ENCODE data around the gene TMEM131. TPM values are rescaled to one million over a fixed set of nuclear protein-coding genes. Genes with fewer than 3 reads are reported as not detected.
A peak's percentile ranks its signal among the peaks of the same experiment; 100 is the strongest.
"Not testable (repeated sequence)": the region's sequence is repeated elsewhere in the genome, so short reads cannot be mapped to it uniquely, and the experiment has no call there.

The TMEM131 gene
- total RNA-seq, 2 experiments from 2014 or later: 39.7 to 40.6 TPM

GRCh38 chr2:97845133-97845532, 150.6 kb downstream of the TMEM131 start:
- no peaks in the 10 kb centered on the region for H3K9me3 Mint-ChIP-seq
- H3K4me3 Mint-ChIP-seq: no peak overlapping the region
- no peaks in the 10 kb centered on the region for H3K27me3 Mint-ChIP-seq
- DNase-seq: no peak
- H3K27ac Mint-ChIP-seq: no peak overlapping the region
- peaks cover 10% of the 10 kb centered on the region for H3K4me1 Mint-ChIP-seq
- ChIA-PET CTCF (no interaction called here), POLR2A (no interaction called here)
- peaks cover 18% of the 10 kb centered on the region for H3K36me3 Mint-ChIP-seq (ENCODE audit: low read depth)

DNA sequence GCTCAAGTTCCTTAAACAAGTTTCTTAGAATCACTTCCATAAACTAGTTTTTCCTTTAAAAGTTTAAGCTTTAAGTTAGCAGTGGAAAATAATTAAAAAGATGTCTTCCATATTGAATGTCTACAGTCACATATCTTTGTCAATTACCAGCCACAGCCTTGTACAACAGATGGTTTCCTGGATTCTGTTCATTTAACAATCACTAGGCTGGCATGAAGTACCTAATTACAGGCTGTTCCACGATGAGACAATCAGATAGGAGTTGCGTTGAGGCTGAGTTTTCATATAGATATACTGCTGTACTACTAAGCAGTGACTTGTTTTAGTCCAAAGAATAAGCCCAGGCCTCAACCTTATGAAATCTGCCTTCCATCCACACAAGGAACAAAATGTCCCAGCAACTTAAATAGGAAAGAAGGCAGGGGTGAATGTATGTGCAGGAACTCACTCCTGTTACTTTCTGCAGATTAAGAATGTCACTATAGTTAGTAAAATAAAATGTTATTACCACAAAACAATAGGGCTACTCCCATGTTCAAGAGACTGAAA, 151.4 kb downstream of the TMEM131 start:
- Mint-ChIP-seq H3K27me3 (no peaks in the 10 kb centered on the region), H3K9me3 (no peaks in the 10 kb centered on the region), H3K4me1 (peaks cover 5% of the 10 kb centered on the region), H3K36me3 (ENCODE audit: low read depth) (peaks cover 20% of the 10 kb centered on the region), H3K4me3 (no peak overlapping the region), H3K27ac (no peak overlapping the region)
- CTCF ChIA-PET: no interaction called here
- POLR2A ChIA-PET: no interaction called here
- DNase-seq: no peak

DNA sequence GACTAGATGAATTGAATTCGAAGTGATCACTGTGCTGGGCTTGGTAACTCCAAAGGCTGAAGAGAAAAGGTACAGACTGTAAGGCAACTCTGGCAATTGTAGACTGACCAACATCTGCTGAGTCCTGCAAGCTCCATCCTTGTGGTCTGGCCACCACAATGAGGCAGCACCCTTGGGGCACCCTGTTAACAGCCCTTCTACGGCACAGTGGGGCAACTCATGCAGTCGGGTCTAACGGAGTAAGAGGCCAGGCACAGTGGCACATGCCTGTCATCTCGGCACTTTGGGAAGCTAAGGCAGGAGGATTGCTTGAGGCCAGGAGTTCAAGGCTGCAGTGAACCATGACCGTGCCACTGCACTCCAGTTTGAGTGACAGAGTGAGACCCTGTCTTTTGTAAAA, 155.6 kb downstream of the TMEM131 start:
- Mint-ChIP-seq H3K4me1 (peaks cover 3% of the 10 kb centered on the region), H3K4me3 (no peak overlapping the region), H3K36me3 (ENCODE audit: low read depth) (peaks cover 31% of the 10 kb centered on the region), H3K9me3 (no peaks in the 10 kb centered on the region), H3K27ac (no peak overlapping the region), H3K27me3 (no peaks in the 10 kb centered on the region)
- DNase-seq: no peak
- ChIA-PET CTCF (interaction anchor here (0.7 kb wide), 1 partner anchor 9 kb away, joined by 3 read pairs; no protein-coding TSS in a partner anchor), POLR2A (no interaction called here)

DNA sequence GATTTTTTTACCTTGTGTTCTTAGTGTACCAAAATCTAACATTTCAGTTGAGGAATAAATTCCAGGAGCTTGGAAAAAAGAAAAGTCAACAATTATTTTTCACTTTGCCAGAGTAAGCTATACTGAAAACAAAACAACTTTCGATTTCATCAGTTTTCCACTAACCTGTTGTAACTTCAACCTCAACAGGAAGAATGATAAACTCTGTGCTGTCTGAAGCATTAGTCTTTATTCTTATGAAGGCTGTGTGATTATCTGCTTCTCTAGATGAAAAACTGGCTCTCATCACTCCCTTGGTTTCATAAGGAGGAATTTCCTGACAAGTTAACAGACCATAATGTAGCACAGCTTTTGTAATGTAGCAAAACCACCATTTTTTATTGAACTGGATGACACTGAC, 161.1 kb downstream of the TMEM131 start:
- H3K27me3 Mint-ChIP-seq: no peaks in the 10 kb centered on the region
- ChIA-PET POLR2A (interaction anchor here (0.6 to 0.7 kb wide), 2 partner anchors 14 to 1197 kb away, joined by 4 to 6 read pairs; no protein-coding TSS in a partner anchor), CTCF (interaction anchor here (0.6 kb wide), 1 partner anchor 199 kb away, joined by 3 read pairs; no protein-coding TSS in a partner anchor)
- peaks cover 14% of the 10 kb centered on the region for H3K4me1 Mint-ChIP-seq
- no peak overlapping the region for H3K27ac Mint-ChIP-seq
- peaks cover 29% of the 10 kb centered on the region for H3K36me3 Mint-ChIP-seq (ENCODE audit: low read depth)
- no peak overlapping the region for H3K4me3 Mint-ChIP-seq
- H3K9me3 Mint-ChIP-seq: no peaks in the 10 kb centered on the region
- no peak for DNase-seq

- peaks cover 38% of the 10 kb centered on the region for H3K36me3 Mint-ChIP-seq (ENCODE audit: low read depth)
- no peak for DNase-seq
- H3K9me3 Mint-ChIP-seq: peaks cover 5% of the 10 kb centered on the region
- H3K27ac Mint-ChIP-seq: no peak overlapping the region
- no peaks in the 10 kb centered on the region for H3K27me3 Mint-ChIP-seq
- peaks cover 21% of the 10 kb centered on the region for H3K4me1 Mint-ChIP-seq
- H3K4me3 Mint-ChIP-seq: no peak overlapping the region
- POLR2A ChIA-PET: no interaction called here
- CTCF ChIA-PET: interaction anchor here (0.9 to 1.6 kb wide), 4 partner anchors 10 to 107 kb away, joined by 3 to 4 read pairs (median 3); no protein-coding TSS in a partner anchor
Measured at GRCh38 chr2:97831121-97831520, 164.6 kb downstream of the TMEM131 start.

DNA sequence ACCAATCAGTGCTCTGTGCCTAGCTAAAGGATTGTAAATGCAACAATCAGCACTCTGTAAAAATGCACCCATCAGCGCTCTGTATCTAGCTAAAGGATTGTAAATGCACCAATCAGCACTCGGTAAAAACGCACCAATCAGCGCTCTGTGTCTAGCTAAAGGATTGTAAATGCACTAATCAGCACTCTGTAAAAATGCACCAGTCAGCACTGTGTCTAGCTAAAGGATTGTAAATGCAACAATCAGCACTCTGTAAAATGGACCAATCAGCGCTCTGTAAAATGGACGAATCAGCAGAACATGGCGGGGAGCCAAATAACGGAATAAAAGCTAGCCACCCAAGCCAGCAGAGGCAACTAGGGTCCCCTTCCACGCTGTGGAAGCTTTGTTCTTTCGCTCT, 166.5 kb downstream of the TMEM131 start:
- peaks cover 32% of the 10 kb centered on the region for H3K36me3 Mint-ChIP-seq (ENCODE audit: low read depth)
- CTCF ChIA-PET: interaction anchor here (0.6 to 1.2 kb wide), 2 partner anchors 238 to 711 kb away, joined by 3 read pairs; no protein-coding TSS in a partner anchor
- H3K4me3 Mint-ChIP-seq, H3K27me3 Mint-ChIP-seq, POLR2A ChIA-PET, H3K27ac Mint-ChIP-seq, DNase-seq, H3K9me3 Mint-ChIP-seq: not testable (repeated sequence)
- H3K4me1 Mint-ChIP-seq: peaks cover 10% of the 10 kb centered on the region

DNA sequence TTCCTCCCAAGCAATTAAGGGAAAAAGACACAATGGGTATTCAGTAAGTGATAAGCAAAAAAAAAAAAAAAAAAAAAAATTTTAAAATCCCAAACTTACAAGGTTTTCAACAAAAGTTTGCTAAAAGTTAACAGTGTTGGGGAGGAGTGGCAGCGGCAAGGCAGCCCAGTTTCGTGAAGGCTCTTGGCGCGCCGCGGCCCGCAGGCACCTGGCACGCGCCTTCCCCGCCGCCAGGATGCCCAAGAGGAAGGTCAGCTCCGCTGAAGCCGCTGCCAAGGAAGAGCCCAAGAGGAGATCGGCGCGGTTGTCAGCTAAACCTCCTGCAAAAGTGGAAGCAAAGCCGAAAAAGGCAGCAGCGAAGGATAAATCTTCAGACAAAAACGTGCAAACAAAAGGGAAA, 168.7 kb downstream of the TMEM131 start:
- CTCF ChIA-PET, H3K4me3 Mint-ChIP-seq, POLR2A ChIA-PET, H3K27me3 Mint-ChIP-seq, H3K27ac Mint-ChIP-seq, H3K9me3 Mint-ChIP-seq, H3K4me1 Mint-ChIP-seq, DNase-seq: not testable (repeated sequence)
- H3K36me3 Mint-ChIP-seq (ENCODE audit: low read depth): peaks cover 28% of the 10 kb centered on the region

DNA sequence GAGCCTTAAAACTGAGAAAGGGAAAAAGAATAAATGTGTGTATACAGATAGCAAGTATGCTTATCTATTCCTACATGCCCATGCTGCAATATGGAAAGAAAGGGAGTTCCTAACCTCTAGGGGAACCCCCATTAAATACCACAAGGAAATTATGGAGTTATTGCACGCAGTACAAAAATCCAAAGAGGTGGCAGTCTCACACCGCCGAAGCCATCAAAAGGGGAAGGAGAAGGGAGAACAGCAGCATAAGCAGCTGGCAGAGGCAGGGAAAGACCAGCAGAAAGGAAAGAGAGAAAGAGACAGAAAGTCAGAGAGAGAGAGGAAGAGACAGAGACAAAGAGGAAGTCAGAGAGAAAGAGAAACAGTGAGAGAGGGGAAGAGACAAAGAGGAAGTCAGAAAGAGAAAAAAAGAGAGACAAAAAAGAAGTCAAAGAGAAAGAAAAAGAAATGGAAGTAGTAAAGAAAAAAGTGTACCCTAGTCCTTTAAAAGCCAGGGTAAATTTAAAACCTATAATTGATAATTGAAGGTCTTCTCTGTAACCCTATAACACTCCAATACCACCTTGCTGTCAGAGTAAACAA, 169.4 kb downstream of the TMEM131 start:
- POLR2A ChIA-PET, H3K27me3 Mint-ChIP-seq, H3K4me1 Mint-ChIP-seq, H3K4me3 Mint-ChIP-seq, H3K9me3 Mint-ChIP-seq, CTCF ChIA-PET, DNase-seq: not testable (repeated sequence)
- peak overlapping the region; percentile 4 for H3K27ac Mint-ChIP-seq
- H3K36me3 Mint-ChIP-seq (ENCODE audit: low read depth): peaks cover 31% of the 10 kb centered on the region

DNA sequence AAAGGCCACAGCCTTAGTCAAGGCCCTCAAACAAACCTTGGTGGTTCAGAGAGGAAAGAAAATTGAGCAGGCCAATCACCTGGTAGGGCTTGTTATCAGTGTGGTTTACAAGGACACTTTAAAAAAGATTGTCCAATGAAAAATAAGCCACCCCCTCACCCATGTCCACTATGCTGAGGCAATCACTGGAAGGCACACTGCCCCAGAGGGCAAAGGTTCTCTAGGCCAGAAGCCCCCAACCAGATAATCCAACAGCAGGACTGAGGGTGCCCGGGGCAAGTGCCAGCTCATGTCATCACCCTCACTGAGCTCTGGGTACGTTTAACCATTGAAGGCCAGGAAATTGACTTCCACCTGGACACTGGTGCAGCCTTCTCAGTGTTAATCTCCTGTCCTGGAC, 171.7 kb downstream of the TMEM131 start:
- H3K4me1 Mint-ChIP-seq, H3K9me3 Mint-ChIP-seq, H3K27ac Mint-ChIP-seq, CTCF ChIA-PET, H3K27me3 Mint-ChIP-seq, H3K4me3 Mint-ChIP-seq, DNase-seq, POLR2A ChIA-PET: not testable (repeated sequence)
- H3K36me3 Mint-ChIP-seq (ENCODE audit: low read depth): peaks cover 19% of the 10 kb centered on the region

DNA sequence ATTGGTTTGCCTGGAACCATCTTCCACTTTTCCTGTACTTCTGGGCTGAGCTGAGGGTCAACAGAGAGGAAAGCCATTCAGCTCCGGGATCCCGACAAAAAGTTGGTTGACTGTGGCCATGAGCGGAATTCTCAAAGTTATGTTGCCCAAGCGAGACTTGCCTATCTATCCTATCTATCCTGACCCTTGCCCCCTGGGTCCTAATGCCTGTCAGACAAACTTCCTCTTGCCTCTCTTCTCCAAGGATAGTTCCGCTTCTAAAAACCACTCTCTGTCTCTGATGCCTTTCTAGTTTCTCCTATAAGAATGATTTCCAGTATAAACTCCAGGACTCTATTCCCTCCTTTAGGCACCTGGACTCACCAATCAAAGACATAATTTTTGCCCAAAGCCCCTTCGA, 173.9 kb downstream of the TMEM131 start:
- H3K4me1 Mint-ChIP-seq, DNase-seq, POLR2A ChIA-PET, H3K9me3 Mint-ChIP-seq, H3K4me3 Mint-ChIP-seq, H3K27ac Mint-ChIP-seq, H3K27me3 Mint-ChIP-seq: not testable (repeated sequence)
- CTCF ChIA-PET: interaction anchor here (1.2 kb wide), 1 partner anchor 14 kb away, joined by 3 read pairs; no protein-coding TSS in a partner anchor
- H3K36me3 Mint-ChIP-seq (ENCODE audit: low read depth): peaks cover 12% of the 10 kb centered on the region

- DNase-seq: no peak
- ChIA-PET CTCF (interaction anchor here (2.0 kb wide), 1 partner anchor 9 kb away, joined by 4 read pairs; no protein-coding TSS in a partner anchor), POLR2A (no interaction called here)
- H3K36me3 Mint-ChIP-seq (ENCODE audit: low read depth): peaks cover 6% of the 10 kb centered on the region
- no peak overlapping the region for H3K27ac Mint-ChIP-seq
- H3K9me3 Mint-ChIP-seq: no peaks in the 10 kb centered on the region
- no peaks in the 10 kb centered on the region for H3K4me1 Mint-ChIP-seq
- no peaks in the 10 kb centered on the region for H3K27me3 Mint-ChIP-seq
- H3K4me3 Mint-ChIP-seq: no peak overlapping the region
Measured at GRCh38 chr2:97819754-97820153, 176.0 kb downstream of the TMEM131 start.

GRCh38 chr2:97816411-97816810, 179.3 kb downstream of the TMEM131 start:
- DNase-seq: no peak
- no peak overlapping the region for H3K27ac Mint-ChIP-seq
- ChIA-PET POLR2A (no interaction called here), CTCF (interaction anchor here (1.0 to 1.9 kb wide), 2 partner anchors 10 to 569 kb away, joined by 3 to 7 read pairs; no protein-coding TSS in a partner anchor)
- no peaks in the 10 kb centered on the region for H3K27me3 Mint-ChIP-seq
- H3K4me1 Mint-ChIP-seq: no peaks in the 10 kb centered on the region
- no peak overlapping the region for H3K4me3 Mint-ChIP-seq
- H3K36me3 Mint-ChIP-seq (ENCODE audit: low read depth): peaks cover 9% of the 10 kb centered on the region
- H3K9me3 Mint-ChIP-seq: no peaks in the 10 kb centered on the region

GRCh38 chr2:97812931-97813330, 182.8 kb downstream of the TMEM131 start:
- no peaks in the 10 kb centered on the region for H3K9me3 Mint-ChIP-seq
- peaks cover 11% of the 10 kb centered on the region for H3K36me3 Mint-ChIP-seq (ENCODE audit: low read depth)
- no peak overlapping the region for H3K4me3 Mint-ChIP-seq
- H3K4me1 Mint-ChIP-seq: no peaks in the 10 kb centered on the region
- DNase-seq: no peak
- no peaks in the 10 kb centered on the region for H3K27me3 Mint-ChIP-seq
- no peak overlapping the region for H3K27ac Mint-ChIP-seq
- ChIA-PET POLR2A (no interaction called here), CTCF (interaction anchor here (1.2 kb wide), 1 partner anchor 26 kb away, joined by 3 read pairs; no protein-coding TSS in a partner anchor)

- Mint-ChIP-seq H3K9me3 (no peaks in the 10 kb centered on the region), H3K27ac (no peak overlapping the region), H3K36me3 (ENCODE audit: low read depth) (peaks cover 11% of the 10 kb centered on the region), H3K27me3 (no peaks in the 10 kb centered on the region), H3K4me3 (no peak overlapping the region), H3K4me1 (no peaks in the 10 kb centered on the region)
- ChIA-PET CTCF (no interaction called here), POLR2A (no interaction called here)
- no peak for DNase-seq
Measured at GRCh38 chr2:97808816-97809215, 186.9 kb downstream of the TMEM131 start.

All from activated CD4-positive, alpha-beta T cell treated with anti-CD3 and anti-CD28 coated beads, Interleukin-2, amount 10 ng/mL, durations not matched to agents 7 days and 5 days (primary cell).